Hematopoietic multipotent progenitor cell treated with erythropoietin and hydrocortisone succinate and interleukin-3 and kit ligand, for 15 days (in vitro differentiated cells): Measurements from ENCODE around the gene PREX1.
"Not testable (repeated sequence)": the region's sequence is repeated elsewhere in the genome, so short reads cannot be mapped to it uniquely, and the experiment has no call there.

Experiments used
- DNase-seq: peaks from one replicate; pipeline ENCODE4 v3.0.0-alpha.2; 2015; ENCODE audit warnings: low spot score

Gene PREX1

GRCh38 chr20:48791666-48792071, 36.1 kb downstream of the PREX1 start:
- DNase-seq = no peak

DNA sequence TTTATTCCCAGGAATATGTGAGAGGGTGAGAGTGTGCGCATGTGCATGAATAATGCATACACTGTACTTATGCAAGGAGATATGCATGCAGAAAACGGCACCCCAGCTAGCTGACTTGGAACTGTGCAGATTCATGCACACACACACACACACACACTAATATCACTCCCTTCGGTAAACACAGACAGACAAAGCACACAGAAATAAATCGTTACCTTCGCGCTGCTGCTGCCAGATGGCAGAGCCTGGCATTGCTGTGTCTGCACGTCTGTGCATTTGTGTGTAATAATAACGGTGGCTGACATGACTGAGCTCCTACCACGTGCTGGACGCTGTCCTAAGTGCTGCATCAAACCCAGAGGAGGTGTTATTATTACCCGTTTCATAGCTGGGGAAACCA, 36.8 kb downstream of the PREX1 start:
- no peak for DNase-seq

DNA sequence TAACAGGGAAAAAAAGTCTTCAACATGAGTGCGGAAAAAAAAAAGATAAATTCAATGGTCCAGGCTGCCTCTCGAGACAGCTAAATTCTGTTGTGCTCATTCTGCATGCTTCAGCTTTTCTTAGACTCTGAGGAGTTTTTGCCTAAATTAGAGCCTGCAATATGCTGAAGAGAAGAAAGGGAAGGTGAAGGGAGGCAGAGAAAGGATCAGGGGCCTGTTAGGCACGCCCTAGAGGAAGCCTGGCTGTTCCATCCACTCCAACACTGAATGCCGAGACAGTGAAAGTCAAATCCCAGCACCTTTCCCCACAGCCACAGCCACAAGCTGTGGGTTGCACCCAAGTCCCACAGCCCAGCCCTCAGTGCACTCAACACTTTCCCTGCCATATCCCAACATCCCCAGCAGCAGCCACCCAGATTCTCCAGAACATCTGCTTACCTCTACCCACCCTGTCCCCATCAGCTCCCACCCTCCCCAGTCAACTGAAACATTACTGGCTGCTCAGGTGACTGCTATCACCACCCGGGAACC, 37.3 kb downstream of the PREX1 start:
- no peak for DNase-seq

DNA sequence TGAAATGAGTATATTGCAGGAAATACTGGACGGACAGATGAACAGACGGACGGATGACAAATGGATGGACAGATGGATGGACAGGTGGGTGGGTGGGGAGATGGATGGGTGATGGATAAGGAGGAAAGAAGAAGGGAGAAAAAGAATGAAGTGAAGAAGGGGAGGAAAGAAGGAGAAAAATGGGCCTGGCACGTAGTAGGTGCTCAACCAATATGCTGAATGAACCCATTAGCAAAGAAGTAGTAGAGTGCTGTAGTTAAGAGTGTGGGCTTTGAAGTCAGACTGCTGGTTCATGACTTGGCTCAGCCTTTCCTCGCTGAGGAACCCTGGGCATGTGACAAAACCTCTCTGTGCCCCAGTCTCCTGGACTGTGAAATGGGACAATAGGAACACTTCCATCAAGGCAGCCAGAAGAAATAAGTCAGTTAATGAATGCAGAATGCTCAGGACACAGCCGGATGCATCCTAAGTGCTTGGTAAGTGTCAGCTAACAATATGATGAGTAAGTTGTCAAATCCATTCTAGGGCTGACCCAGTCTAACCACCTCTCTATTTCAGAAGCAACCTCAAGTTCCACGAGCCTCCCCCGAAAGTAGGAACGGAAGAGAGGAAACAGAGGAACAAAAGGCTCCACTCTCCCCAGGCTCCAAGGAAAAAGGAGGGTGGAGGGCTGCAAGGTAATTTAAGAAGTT, 37.9 kb downstream of the PREX1 start:
- no peak for DNase-seq

DNA sequence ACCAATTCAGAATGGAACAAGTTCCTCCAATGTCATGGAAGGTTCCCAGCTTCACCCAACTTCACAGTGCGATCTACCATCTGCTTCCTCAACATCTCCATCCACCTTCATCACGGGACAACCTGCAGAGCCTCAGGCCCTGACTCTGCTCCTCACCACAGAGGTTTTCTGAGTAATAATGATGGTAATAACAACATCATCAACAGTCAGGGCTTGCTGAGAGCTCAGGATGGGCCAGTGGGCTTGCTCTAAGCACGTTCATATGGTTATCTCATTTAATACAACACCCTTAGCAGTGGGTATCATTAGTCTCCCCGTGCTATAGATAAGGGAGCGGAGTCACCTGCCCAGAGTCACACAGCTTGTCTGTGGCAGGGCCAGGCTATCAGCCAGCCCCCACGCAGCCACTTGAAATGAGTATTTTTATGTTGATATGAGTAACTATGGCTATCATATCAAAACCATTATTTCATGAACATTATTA, 38.6 kb downstream of the PREX1 start:
- DNase-seq = peak; percentile 13

- DNase-seq = no peak
These were observed 39.2 kb downstream of the PREX1 start for GRCh38 chr20:48788486-48789072.

- no peak for DNase-seq
These were observed 39.9 kb downstream of the PREX1 start for GRCh38 chr20:48787861-48788375.

- no peak for DNase-seq
These were observed 40.7 kb downstream of the PREX1 start for GRCh38 chr20:48786951-48787705.

GRCh38 chr20:48785801-48786200, 42.0 kb downstream of the PREX1 start:
- no peak for DNase-seq

DNA sequence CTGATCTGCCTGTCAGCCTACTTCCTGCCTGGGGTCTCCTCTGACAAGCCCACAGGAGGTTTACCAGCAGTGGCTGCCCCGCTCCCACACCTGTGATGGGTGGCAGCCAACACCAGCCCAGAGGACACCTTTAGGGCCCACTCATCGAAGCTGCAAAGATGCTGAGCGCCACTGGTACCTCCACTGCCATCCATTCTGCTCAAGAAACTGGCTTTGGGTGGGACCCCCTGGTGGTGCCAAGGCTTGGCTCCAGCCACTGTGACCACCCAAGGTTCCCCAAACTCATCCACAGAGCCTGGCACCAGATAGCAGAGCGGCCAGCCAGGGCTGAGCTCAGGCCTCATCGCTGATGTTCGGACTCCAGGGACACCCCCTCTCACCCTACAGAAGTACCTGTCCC, 42.5 kb downstream of the PREX1 start:
- no peak for DNase-seq

GRCh38 chr20:48784273-48784641, 43.5 kb downstream of the PREX1 start:
- no peak for DNase-seq

DNA sequence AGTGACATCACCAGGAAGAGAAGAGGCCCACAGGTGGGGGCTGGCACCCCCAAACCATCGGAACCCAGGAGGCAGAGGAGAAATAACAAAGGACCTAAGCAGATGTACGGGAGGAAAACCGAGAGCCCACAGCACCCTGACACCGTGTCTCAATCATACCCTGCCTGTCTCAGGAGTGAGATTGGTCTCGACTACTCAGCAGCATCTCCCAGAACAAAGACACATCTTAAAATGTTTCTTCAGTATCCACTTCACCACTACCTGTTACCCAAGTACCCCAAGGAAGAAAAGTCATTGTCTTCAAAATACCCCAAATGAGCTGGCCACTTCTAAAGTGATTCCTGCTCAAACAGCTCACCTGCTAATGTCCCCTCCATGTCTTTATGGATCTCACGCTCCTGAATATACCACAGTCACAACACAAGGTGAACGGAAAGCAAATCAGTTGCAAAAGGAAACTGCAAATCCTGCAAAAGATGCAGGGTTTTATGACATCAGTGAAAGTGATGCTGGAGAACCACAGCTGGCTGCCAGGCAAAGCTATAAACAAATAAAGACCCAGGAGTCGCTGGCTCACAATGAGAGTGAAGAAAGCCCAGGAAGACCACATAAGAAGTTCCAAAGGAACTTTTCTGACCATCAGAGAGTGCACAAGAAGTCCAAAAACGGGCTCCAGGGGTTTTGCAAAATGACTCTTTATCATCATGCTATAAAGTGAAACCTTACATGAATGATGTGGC, 44.1 kb downstream of the PREX1 start:
- no peak for DNase-seq

- DNase-seq = no peak
These were observed 44.9 kb downstream of the PREX1 start for GRCh38 chr20:48782901-48783308.

DNA sequence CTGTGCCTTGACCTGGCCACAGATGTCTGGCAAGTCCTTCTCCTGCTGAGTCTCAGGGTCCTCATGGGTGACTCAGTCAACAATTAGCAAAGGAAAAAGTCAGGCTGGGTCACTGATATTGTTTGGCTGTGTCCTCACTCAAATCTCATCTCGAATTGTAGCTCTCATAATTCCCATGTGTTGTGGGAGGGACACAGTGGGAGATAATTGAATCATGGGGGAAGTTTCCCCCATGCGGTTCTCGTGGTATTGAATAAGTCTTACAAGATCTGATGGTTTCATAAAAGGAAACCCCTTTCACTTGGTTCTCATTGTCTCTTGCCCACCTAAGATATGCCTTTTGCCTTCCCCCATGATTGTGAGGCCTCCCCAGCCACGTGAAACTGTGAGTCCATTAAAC, 45.7 kb downstream of the PREX1 start:
- no peak for DNase-seq

DNA sequence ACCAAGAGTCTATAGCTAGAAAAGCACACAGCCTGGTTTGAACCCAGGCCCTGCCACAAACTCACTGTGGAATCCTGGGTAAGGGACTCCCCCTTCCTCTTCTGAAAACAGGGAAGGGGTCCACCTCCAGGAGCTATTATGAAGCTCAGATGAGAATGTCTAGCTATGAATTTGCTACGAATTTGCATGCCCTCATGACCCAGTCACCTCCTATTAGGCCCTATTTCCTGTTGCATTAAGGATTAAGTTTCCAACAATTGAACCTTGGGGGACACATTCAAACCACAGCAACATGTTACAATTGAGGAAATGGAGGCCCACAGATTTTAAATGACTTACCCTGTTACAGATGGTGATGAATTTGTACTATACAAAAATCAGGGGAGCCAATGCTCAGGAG, 46.2 kb downstream of the PREX1 start:
- DNase-seq = no peak

DNA sequence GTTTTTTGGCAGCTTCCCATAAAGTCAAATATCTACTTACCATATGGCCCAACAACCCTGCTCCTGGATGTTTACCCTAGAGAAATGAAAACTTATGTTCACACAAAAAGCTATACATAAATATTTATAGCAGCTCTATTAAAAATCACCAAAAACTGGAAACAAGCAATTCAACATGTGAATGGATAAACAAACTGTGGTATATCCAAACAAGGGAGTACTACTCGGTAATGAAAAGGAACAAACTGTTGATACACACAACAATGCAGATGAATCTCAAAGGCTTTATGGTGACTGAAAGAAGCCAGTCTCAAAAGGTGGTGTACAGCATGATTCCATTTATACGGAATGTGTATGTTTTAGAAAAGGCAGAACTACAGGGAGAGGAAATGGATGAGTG, 48.4 kb downstream of the PREX1 start:
- no peak for DNase-seq

- no peak for DNase-seq
These were observed 50.0 kb downstream of the PREX1 start for GRCh38 chr20:48777821-48778220.

DNA sequence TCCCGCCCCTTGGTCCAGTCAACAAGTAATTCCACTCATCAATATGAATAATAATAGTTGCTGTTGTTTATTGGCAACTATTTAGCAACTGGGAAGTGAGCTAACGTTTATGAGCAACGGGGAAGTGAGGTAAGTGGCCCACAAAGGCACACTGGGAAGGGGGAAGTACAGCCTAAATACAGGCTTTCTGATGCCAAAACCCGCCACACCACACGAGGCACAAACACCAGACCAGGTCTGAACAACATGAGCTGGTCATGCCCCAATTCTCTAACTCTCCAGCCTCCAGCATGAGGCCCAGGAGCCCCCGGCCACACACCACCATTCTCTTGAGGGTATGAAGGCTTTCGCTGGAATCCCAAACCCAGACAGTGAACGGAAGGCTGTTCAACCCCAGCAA, 50.8 kb downstream of the PREX1 start:
- DNase-seq = no peak

GRCh38 chr20:48776306-48776705, 51.5 kb downstream of the PREX1 start:
- no peak for DNase-seq

DNA sequence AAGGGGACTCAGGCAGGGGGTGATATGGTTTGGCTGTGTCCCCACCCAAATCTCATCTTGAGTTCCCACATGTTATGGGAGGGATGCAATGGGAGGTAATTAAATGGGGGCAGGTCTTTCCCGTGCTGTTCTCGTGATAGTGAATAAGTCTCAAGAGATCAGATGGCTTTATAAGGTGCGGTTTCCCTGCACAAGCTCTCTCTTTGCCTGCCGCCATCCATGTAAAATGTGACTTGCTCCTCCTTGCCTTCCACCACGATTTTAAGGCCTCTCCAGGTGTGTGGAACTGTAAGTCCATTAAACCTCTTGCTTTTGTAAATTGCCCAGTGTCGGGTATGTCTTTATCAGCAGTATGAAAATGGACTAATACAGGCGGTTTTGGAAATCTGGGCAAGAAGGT, 52.3 kb downstream of the PREX1 start:
- DNase-seq = not testable (repeated sequence)

GRCh38 chr20:48774696-48775095, 53.1 kb downstream of the PREX1 start:
- no peak for DNase-seq

GRCh38 chr20:48773837-48774418, 53.9 kb downstream of the PREX1 start:
- DNase-seq = no peak
